Activated naive CD4-positive, alpha-beta T cell (primary cell): ENCODE data around the gene KYNU.

Experiments
- DNase-seq, 4 experiments: peaks; one replicate each; lab custom pipeline; 2025; lab: John Stamatoyannopoulos, UW

Gene KYNU

GRCh38 chr2:142965443-142965842 is 88.0 kb downstream of the KYNU start:
- no peak for DNase-seq

- no peak for DNase-seq
These were observed 88.8 kb downstream of the KYNU start for GRCh38 chr2:142966284-142966683.

DNA sequence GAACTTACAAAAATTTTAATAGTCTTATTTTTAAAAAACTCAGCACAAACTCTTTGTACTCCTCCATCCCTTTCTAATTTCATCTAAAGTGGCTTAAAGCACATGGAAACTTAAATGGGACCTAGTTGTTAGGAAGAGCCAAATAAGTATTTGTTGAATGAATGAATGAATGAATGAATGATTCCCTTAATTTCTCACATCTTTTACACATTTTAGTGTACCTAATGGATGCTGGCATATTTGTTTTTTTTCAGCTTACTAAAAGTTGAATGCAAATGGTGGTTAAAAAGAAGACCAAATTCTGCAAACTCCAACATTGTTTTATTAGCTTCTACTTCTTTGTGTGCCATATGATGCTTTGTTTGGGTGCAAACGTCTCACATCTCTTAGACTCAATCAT is 89.6 kb downstream of the KYNU start:
- no peak for DNase-seq

GRCh38 chr2:142973160-142973821 is 95.8 kb downstream of the KYNU start:
- no peak for DNase-seq

DNA sequence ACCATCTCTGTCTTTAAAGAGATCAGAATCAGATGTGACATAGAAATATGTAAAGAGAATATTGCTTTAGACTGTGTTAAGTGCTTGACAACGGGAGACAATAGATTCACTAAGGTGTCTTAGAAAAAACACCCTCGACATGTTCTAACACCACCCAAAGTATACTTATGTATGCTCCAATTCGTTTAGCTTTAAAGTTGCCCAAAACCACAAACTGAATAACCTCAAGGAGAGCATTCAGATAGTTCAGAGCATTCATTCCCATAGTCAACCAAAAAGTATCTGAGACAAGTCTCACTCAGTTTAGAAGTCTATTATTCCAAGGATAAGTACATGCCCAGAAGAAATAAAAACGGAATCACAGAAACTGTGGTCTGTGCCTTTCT is 96.4 kb downstream of the KYNU start:
- no peak for DNase-seq

DNA sequence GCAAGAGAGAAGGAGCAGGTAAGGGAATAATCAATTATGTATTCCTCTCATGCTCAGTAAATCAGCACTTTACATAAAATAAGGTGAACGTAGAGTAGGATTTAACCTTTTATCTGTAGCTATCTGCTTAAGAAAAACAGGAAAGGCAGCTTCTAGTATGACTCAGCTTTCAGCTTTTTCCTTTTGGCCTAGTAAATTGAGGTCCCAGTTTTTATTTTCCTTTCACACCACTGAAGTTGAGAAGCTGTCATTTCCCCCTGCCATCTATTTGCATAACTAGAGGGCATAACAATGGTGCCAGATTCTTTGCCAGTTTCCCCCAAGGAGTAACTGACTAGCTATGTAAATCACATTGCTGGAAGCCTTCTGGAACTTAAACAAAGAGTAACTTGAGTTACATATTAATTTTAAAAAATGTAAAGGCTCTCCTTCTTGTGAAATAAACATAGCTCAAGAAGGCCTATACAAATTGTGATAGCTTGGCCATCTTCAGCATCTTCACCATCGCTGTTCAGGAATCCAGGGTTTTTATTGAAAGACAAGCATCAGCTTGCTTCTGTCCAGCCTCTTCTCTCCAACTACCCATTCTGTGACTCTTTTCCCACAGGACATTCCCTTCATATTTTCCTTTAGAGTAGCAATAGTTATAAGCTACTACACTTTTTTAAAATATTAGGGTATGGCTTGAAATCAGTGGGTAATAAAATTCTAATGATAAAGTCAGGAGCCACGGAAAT is 97.0 kb downstream of the KYNU start:
- DNase-seq: no peak

GRCh38 chr2:142975239-142975638 is 97.8 kb downstream of the KYNU start:
- DNase-seq: no peak

GRCh38 chr2:142980246-142981068 is 103.0 kb downstream of the KYNU start:
- no peak for DNase-seq

DNA sequence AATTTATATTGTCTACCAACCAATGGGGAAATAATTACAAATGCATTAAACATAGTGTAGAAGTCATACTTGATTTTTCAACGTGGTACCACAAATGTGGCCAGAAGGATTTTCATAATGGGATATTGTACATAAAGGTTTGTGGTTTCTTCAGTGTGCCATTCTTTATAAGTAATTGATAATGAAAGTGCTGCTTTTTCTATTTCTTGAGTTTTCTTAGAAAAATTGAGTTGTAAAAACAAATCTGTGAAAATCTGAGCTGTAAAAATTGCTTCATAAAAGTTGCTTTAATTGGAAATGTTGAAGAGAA is 103.6 kb downstream of the KYNU start:
- no peak for DNase-seq

- DNase-seq: no peak
These were observed 104.3 kb downstream of the KYNU start for GRCh38 chr2:142981756-142982155.

DNA sequence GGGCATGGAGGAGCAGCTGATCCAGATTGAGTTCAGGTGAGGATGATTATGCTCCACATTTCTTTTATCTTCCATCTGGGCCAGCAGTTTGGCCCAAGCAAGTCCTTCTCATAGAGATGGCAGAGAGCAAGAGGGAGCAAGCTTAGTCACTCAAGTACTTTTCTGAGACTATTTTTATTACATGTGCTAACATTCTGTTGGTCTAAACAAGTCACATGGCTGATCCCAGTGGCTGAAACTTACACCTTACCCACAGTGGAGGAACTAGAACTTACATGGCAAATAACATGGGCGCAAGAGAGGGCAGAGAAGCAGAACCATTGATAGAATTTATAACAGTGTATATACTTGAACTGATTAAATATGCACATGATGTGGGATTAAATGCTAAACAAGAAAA is 105.7 kb downstream of the KYNU start:
- DNase-seq: no peak

- DNase-seq: no peak
These were observed 107.2 kb downstream of the KYNU start for GRCh38 chr2:142984657-142985056.

GRCh38 chr2:142987044-142987443 is 109.6 kb downstream of the KYNU start:
- no peak for DNase-seq

- DNase-seq: no peak
These were observed 112.1 kb downstream of the KYNU start for GRCh38 chr2:142989273-142990204.

GRCh38 chr2:142991295-142991694 is 113.8 kb downstream of the KYNU start:
- DNase-seq: no peak

DNA sequence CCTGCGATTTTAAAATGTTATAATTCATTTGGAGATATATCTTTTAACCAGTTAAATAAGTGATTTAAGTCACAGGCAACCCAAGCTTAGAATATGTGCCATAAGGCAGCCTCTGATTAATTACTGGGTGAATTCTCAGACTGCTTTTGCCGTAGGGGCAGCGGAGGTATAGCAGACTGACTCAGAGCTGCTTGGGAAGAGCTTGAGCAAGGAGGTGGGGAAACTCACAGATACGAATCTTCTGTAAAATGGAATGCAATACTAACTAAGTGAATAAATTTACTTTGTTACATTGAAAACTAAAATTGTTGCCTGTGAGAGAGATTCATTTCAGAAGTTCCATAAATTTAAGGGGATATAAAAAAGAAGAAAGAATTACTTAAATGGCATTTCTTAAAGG is 115.4 kb downstream of the KYNU start:
- DNase-seq: no peak

DNA sequence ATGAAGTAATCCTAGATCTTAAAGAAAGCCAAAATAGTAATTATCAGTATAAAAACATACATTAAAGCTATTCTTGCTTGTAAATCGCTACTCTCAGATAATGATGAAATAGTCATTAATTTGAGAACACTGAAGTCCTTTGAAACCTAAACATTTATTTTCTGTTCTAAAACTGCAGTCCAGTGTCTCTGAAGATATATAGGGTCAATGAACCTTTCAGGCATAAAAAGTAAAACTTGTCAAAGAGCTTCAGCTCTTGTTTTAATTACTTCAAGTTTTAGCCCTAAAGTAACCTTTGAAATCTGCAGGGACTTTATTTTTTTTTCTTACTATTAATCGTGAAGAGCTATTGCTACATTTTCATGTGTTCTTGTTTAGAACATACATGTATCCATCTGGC is 116.3 kb downstream of the KYNU start:
- no peak for DNase-seq

- DNase-seq: no peak
These were observed 117.2 kb downstream of the KYNU start for GRCh38 chr2:142994665-142995064.

DNA sequence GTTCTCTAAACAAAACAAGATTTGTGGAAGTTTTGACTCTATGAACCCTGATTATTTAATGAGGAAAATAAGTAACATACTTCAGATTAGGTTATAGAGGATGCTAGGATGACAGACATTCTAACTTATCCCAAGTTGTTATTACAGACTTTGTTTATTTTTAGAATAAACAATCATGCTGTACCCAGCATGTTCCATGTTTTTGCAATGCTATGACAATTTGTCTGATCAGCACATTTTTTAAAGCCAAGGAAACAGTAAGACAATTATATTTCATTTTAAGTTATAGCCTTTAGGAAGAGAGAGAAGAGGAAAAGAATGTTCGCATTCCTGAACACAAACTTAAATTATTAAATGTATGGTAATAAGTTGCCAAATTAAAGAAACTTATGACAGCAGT is 119.8 kb downstream of the KYNU start:
- DNase-seq: no peak

DNA sequence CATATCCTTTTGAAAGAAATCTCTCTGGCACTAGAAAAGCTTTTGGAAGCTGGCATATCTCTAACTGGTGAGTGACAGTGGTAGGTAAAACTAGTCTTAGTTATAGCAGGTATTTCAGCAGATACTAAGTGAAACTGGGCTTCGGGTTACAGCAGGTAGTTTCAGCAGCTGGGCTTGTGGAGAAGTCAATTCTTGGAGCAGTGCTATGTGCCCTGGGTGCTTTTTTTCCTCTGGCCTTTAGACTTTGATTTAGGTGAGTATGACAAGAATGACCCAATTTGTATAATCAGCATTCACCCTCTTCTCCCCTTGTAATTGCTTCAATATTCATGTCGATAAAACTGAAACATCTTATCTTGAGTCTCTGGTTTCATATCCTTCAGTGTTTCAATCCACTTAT is 123.1 kb downstream of the KYNU start:
- no peak for DNase-seq

- no peak for DNase-seq
These were observed 124.0 kb downstream of the KYNU start for GRCh38 chr2:143001501-143001900.

GRCh38 chr2:143015656-143016055 is 138.2 kb downstream of the KYNU start:
- no peak for DNase-seq
